H1 (cell line): ENCODE measurements around the gene PALS2. TPM values are rescaled to one million over a fixed set of nuclear protein-coding genes. Genes with fewer than 3 reads are reported as not detected.

Source experiments
- CTCF ChIA-PET: fragments of 300-600 bp; sonication (Branson Sonifier 250); formaldehyde crosslinking; loops from one replicate; lab custom pipeline; 2021; ENCODE audit not compliant: partially characterized antibody; lab: Charles Lee
- POLR2A ChIA-PET: fragments of 300-600 bp; sonication (Branson Sonifier 250); formaldehyde crosslinking; loops from one replicate; lab custom pipeline; 2021; ENCODE audit warnings: inconsistent platforms; ENCODE audit not compliant: partially characterized antibody; lab: Charles Lee
- DNase-seq, 2 experiments: peaks; one replicate each; pipeline versions ENCODE4 v3.0.0 to v3.0.0-alpha.2; 2010 to 2022; ENCODE audit warnings: low spot score in 2 of 2, low read depth in 1 of 2, mixed read lengths in 1 of 2
- FAIRE-seq: peaks from 2 replicates; lab custom pipeline; 2011; peaks lifted over from hg19 to GRCh38; lab: Jason Lieb, UNC
- H2AFZ ChIP-seq: 2 replicates; pipeline ENCODE4 v1.8.1; 2012; ENCODE audit warnings: low read length, inconsistent platforms
- H2AK5ac ChIP-seq: 2 replicates; pipeline ENCODE4 v1.6.1; 2013; ENCODE audit warnings: low read depth, low read length
- H2BK120ac ChIP-seq: replicated peaks from 2 replicates; pipeline ENCODE3; 2013; ENCODE audit warnings: low read depth, low read length, inconsistent platforms
- H2BK12ac ChIP-seq: 2 replicates; pipeline ENCODE4 v1.6.1; 2013; ENCODE audit warnings: low read depth, low read length
- H2BK15ac ChIP-seq: 2 replicates; pipeline ENCODE4 v1.6.1; 2013; ENCODE audit warnings: low read length
- H2BK20ac ChIP-seq: 2 replicates; pipeline ENCODE4 v1.6.1; 2013; ENCODE audit warnings: low read length
- H2BK5ac ChIP-seq: 2 replicates; pipeline ENCODE4 v1.6.1; 2013; ENCODE audit warnings: low read depth, low read length
- H3K14ac ChIP-seq: 2 replicates; pipeline ENCODE4 v1.6.1; 2013; ENCODE audit warnings: inconsistent platforms; ENCODE audit not compliant: insufficient read length
- H3K18ac ChIP-seq: 2 replicates; pipeline ENCODE4 v1.6.1; 2013; ENCODE audit warnings: low read length; ENCODE audit errors: extremely low read depth
- H3K23ac ChIP-seq: 2 replicates; pipeline ENCODE4 v1.6.1; 2013; ENCODE audit warnings: inconsistent platforms; ENCODE audit not compliant: insufficient read length
- H3K23me2 ChIP-seq: 2 replicates; pipeline ENCODE4 v1.6.1; 2013; ENCODE audit warnings: low read depth, low read length
- H3K27ac ChIP-seq: 2 replicates; pipeline ENCODE4 v1.6.1; 2011; ENCODE audit warnings: low read depth, low read length, inconsistent platforms
- H3K27me3 ChIP-seq, 4 experiments: replicated peaks in 1 of 4; 1 replicate in 1 of 4; 2 replicates in 3 of 4; pipeline versions ENCODE4 v1.6.1 to v1.8.1; 2011 to 2013; ENCODE audit warnings: low read length in 3 of 4, mild to moderate bottlenecking in 3 of 4, inconsistent platforms in 2 of 4, mixed read lengths in 2 of 4, moderate library complexity in 1 of 4; ENCODE audit not compliant: control insufficient read depth in 3 of 4, insufficient read depth in 3 of 4; ENCODE audit errors: extremely low read depth in 1 of 4
- H3K36me3 ChIP-seq, 4 experiments: 2 replicates each; pipeline versions ENCODE4 v1.6.1 to v1.8.1; 2011 to 2013; ENCODE audit warnings: mild to moderate bottlenecking in 4 of 4, low read length in 3 of 4, moderate library complexity in 2 of 4, control low read depth in 1 of 4, inconsistent platforms in 1 of 4; ENCODE audit not compliant: insufficient read depth in 4 of 4, control insufficient read depth in 2 of 4
- H3K4ac ChIP-seq: replicated peaks from 2 replicates; pipeline ENCODE3; 2013; ENCODE audit warnings: low read length, low read depth, mixed read lengths, inconsistent platforms; ENCODE audit not compliant: insufficient read length
- H3K4me1 ChIP-seq, 4 experiments: replicated peaks in 1 of 4; 1 replicate in 1 of 4; 2 replicates in 3 of 4; pipeline versions ENCODE4 v1.6.1 to v1.8.1; 2011 to 2013; ENCODE audit warnings: low read length in 3 of 4, inconsistent platforms in 2 of 4, mixed read lengths in 1 of 4; ENCODE audit not compliant: insufficient read depth in 4 of 4, control insufficient read depth in 3 of 4
- H3K4me2 ChIP-seq, 2 experiments: 2 replicates each; pipeline versions ENCODE4 v1.6.1 to v1.8.1; 2011 to 2013; ENCODE audit warnings: low read depth in 2 of 2, low read length in 2 of 2, control low read depth in 1 of 2, inconsistent platforms in 1 of 2, mild to moderate bottlenecking in 1 of 2; ENCODE audit not compliant: insufficient read depth in 1 of 2
- H3K4me3 ChIP-seq, 4 experiments: fragments of 200-600, 300-600 bp in 1 of 4; sonication (generic), shearing (Covaris generic), sonication (Bioruptor Twin) in 1 of 4; 2 replicates each; pipeline versions ENCODE4 v1.5.1 to v1.8.1; 2011 to 2016; ENCODE audit warnings: low read length in 4 of 4, low read depth in 3 of 4, control low read depth in 2 of 4, inconsistent platforms in 2 of 4, mild to moderate bottlenecking in 2 of 4, mixed read lengths in 1 of 4, moderate library complexity in 1 of 4; ENCODE audit not compliant: insufficient read depth in 2 of 4; ENCODE audit errors: extremely low read depth in 1 of 4
- H3K56ac ChIP-seq: replicated peaks from 2 replicates; pipeline ENCODE3; 2013; ENCODE audit warnings: low read depth, mild to moderate bottlenecking, mixed read lengths, low read length, inconsistent platforms; ENCODE audit not compliant: insufficient read length
- H3K79me1 ChIP-seq: 2 replicates; pipeline ENCODE4 v1.6.1; 2013; ENCODE audit warnings: low read depth, low read length, control low read depth
- H3K79me2 ChIP-seq, 2 experiments: 2 replicates each; pipeline versions ENCODE4 v1.6.1 to v1.8.1; 2012 to 2013; ENCODE audit warnings: low read length in 2 of 2, mild to moderate bottlenecking in 2 of 2, inconsistent platforms in 1 of 2; ENCODE audit not compliant: insufficient read depth in 2 of 2, control insufficient read depth in 1 of 2
- H3K9ac ChIP-seq, 4 experiments: replicated peaks in 1 of 4; 1 replicate in 1 of 4; 2 replicates in 3 of 4; pipeline versions ENCODE4 v1.6.1 to v1.8.1; 2011 to 2013; ENCODE audit warnings: low read depth in 3 of 4, low read length in 3 of 4, control low read depth in 2 of 4, mild to moderate bottlenecking in 2 of 4, moderate library complexity in 2 of 4, inconsistent platforms in 1 of 4; ENCODE audit errors: extremely low read depth in 1 of 4
- H3K9me3 ChIP-seq, 2 experiments: 2 replicates each; pipeline versions ENCODE4 v1.6.1 to v1.8.1; 2012 to 2013; ENCODE audit warnings: mild to moderate bottlenecking in 2 of 2, moderate library complexity in 2 of 2, control low read depth in 1 of 2, inconsistent platforms in 1 of 2, low read depth in 1 of 2, low read length in 1 of 2, mixed read lengths in 1 of 2; ENCODE audit not compliant: insufficient read depth in 2 of 2
- H4K20me1 ChIP-seq, 2 experiments: replicated peaks in 1 of 2; 2 replicates each; pipeline versions ENCODE3 to v1.8.1; 2011 to 2013; ENCODE audit warnings: inconsistent platforms in 2 of 2, low read length in 2 of 2, mild to moderate bottlenecking in 1 of 2; ENCODE audit not compliant: insufficient read depth in 2 of 2, control insufficient read depth in 1 of 2
- H4K5ac ChIP-seq: 2 replicates; pipeline ENCODE4 v1.6.1; 2013; ENCODE audit warnings: low read length, low read depth, mixed read lengths, inconsistent platforms; ENCODE audit not compliant: insufficient read length
- H4K8ac ChIP-seq: 2 replicates; pipeline ENCODE4 v1.8.0; 2013; ENCODE audit warnings: mild to moderate bottlenecking, moderate library complexity, low read length, inconsistent platforms; ENCODE audit not compliant: insufficient read depth; ENCODE audit errors: extremely low read depth
- H4K91ac ChIP-seq: replicated peaks from 2 replicates; pipeline ENCODE3; 2013; ENCODE audit warnings: low read length, mixed read lengths, inconsistent platforms; ENCODE audit not compliant: insufficient read length
- CBX8 ChIP-seq: fragments of 300-800, 300-1000 bp; sonication (generic); IDR thresholded peaks from 2 replicates; pipeline ENCODE4 v1.7.1; 2016; ENCODE audit warnings: low read depth, low read length, borderline replicate concordance
- CHD1 ChIP-seq: IDR thresholded peaks from 2 replicates; pipeline ENCODE4 v1.6.1; 2012; ENCODE audit warnings: low read depth, low read length, improper control_type of control experiment
- CHD2 ChIP-seq: IDR thresholded peaks from 2 replicates; pipeline ENCODE4 v1.6.1; 2012; ENCODE audit warnings: low read length, improper control_type of control experiment
- EZH2 ChIP-seq: fragments of 200-600 bp; sonication (generic); IDR thresholded peaks from 2 replicates; pipeline ENCODE4 v1.7.1; 2012; ENCODE audit warnings: low read depth, mild to moderate bottlenecking, moderate library complexity, low read length, inconsistent platforms; ENCODE audit not compliant: severe bottlenecking
- HDAC6 ChIP-seq: IDR thresholded peaks from one replicate; pipeline ENCODE4 v1.7.1; 2012; ENCODE audit warnings: low read depth, mild to moderate bottlenecking, inconsistent platforms, low read length, moderate library complexity
- POLR2A ChIP-seq, 2 experiments: IDR thresholded peaks; 1 replicate in 1 of 2; 2 replicates in 1 of 2; pipeline ENCODE4 v1.6.1; 2011; ENCODE audit warnings: low read depth in 2 of 2, low read length in 2 of 2, mild to moderate bottlenecking in 2 of 2; ENCODE audit errors: control extremely low read depth in 1 of 2
- RBBP5 ChIP-seq: IDR thresholded peaks from 2 replicates; pipeline ENCODE4 v1.7.1; 2012; ENCODE audit warnings: low read depth, mild to moderate bottlenecking, inconsistent platforms, low read length, moderate library complexity, borderline replicate concordance
- RXRA ChIP-seq: IDR thresholded peaks from 2 replicates; pipeline ENCODE4 v1.6.1; 2011; ENCODE audit warnings: low read depth, mild to moderate bottlenecking, low read length, moderate library complexity; ENCODE audit not compliant: insufficient read depth
- SIRT6 ChIP-seq: IDR thresholded peaks from one replicate; pipeline ENCODE4 v1.7.1; 2012; ENCODE audit warnings: low read length, inconsistent platforms
- SP1 ChIP-seq: IDR thresholded peaks from 2 replicates; pipeline ENCODE4 v1.6.1; 2011; ENCODE audit warnings: low read depth, low read length
- TEAD4 ChIP-seq: IDR thresholded peaks from 2 replicates; pipeline ENCODE4 v1.6.1; 2012; ENCODE audit warnings: low read depth, low read length, inconsistent platforms, mixed read lengths
- WGBS, 2 experiments: shearing (Covaris generic) in 1 of 2; methylation state at CpG; one replicate each; pipeline versions ENCODE4 v1.1.6 to v1.1.7; 2013 to 2015; ENCODE audit warnings: low lambda C conversion rate in 2 of 2, mixed read lengths in 2 of 2, inconsistent platforms in 1 of 2, low coverage in 1 of 2, missing lambda C conversion rate in 1 of 2; ENCODE audit not compliant: insufficient replicate concordance in 2 of 2, insufficient coverage in 1 of 2, insufficient read length in 1 of 2; ENCODE audit errors: extremely low coverage in 1 of 2, missing lambda C conversion rate in 1 of 2; 5-methylcytosine and 5-hydroxymethylcytosine counted together
- polyA plus RNA-seq, 7 experiments: library from polyadenylated mRNA; depleted of rRNA in 3 of 7; stranded (reverse) in 5 of 7; unstranded in 2 of 7; fragments of >200 nt in 5 of 7; fragments of 200-250 nt in 2 of 7; gene quantifications; 1 replicate in 5 of 7; 2 replicates in 1 of 7; 4 replicates in 1 of 7; pipeline versions ENCODE4 v1.2.1 to v1.2.3, GENCODE V29; 2011 to 2013; ENCODE audit warnings: missing spikeins in 2 of 7, mixed read lengths in 2 of 7
- total RNA-seq: library from RNA; stranded (reverse); fragmentation: NEBNext Ultra II Directional; extraction: Animal tissue kit (Norgen Biotek cat#: 25700); gene quantifications from 2 replicates; pipeline ENCODE4 v1.2.1, GENCODE V29; 2021
- TF ChIP-seq, protein P1 (sequence below), 3 experiments: IDR thresholded peaks; 1 replicate in 2 of 3; 2 replicates in 1 of 3; pipeline versions ENCODE4 v1.5.1 to v1.6.1; 2011; ENCODE audit warnings: low read length in 3 of 3, mild to moderate bottlenecking in 3 of 3, inconsistent platforms in 2 of 3, low read depth in 1 of 3, moderate library complexity in 1 of 3; ENCODE audit not compliant: insufficient read depth in 1 of 3; ENCODE audit errors: control extremely low read depth in 1 of 3

The PALS2 gene
- total and polyA plus RNA-seq, 2 of the 8 experiments (the other 6 are each of a cell fraction or from before 2014, with no cell fraction given): 10.4 to 98.3 TPM

GRCh38 chr7:24622646-24623182 lies 49.5 kb downstream of the PALS2 start:
- Histone ChIP-seq H3K9ac (no peak overlapping the region), H3K27me3 (no peaks in the 10 kb centered on the region), H3K14ac (no peak overlapping the region), H4K91ac (no peak overlapping the region), H3K4me1 (peaks cover 0 to 6% (median 0%) of the 10 kb centered on the region in 4 experiments; a peak in 3 of 7 replicates), H2BK15ac (no peak overlapping the region), H3K4me3 (no peak overlapping the region), H3K79me1 (peaks cover 11% of the 10 kb centered on the region), H3K23ac (no peak overlapping the region), H3K9me3 (no peaks in the 10 kb centered on the region), H4K8ac (no peak overlapping the region), H3K79me2 (peaks cover 6 to 78% of the 10 kb centered on the region in 2 experiments; a peak in 3 of 4 replicates), H3K27ac (no peak overlapping the region), H3K56ac (no peak overlapping the region), H2BK20ac (no peak overlapping the region), H2BK5ac (no peak overlapping the region), H2AK5ac (no peak overlapping the region), H3K23me2 (no peaks in the 10 kb centered on the region), H3K18ac (no peak overlapping the region), H3K4ac (no peak overlapping the region), H2AFZ (no peak overlapping the region), H2BK12ac (no peak overlapping the region), H3K4me2 (no peak overlapping the region), H2BK120ac (no peak overlapping the region), H3K36me3 (peaks cover 0 to 2% (median 0%) of the 10 kb centered on the region in 4 experiments; a peak in 1 of 8 replicates), H4K20me1 (peaks cover 0 to 9% of the 10 kb centered on the region in 2 experiments), H4K5ac (no peak overlapping the region)
- ChIA-PET POLR2A (no interaction called here), CTCF (no interaction called here)
- no peak for FAIRE-seq
- WGBS, 2 experiments: 87% methylated on average over 1 of the region's 1 CpG; no CpG with 5 or more reads in 1 of the 2 experiments
- no peak for DNase-seq
- TF ChIP-seq CHD2 (no peak), EZH2 (no peak), CHD1 (no peak), SIRT6 (no peak), TEAD4 (no peak), RXRA (no peak), RBBP5 (no peak), POLR2A (IDR thresholded peaks at IDR 0.05; ENCODE audit: control extremely low read depth in 1 of 2, low read depth in 2 of 2, low read length in 2 of 2) (no peak), HDAC6 (no peak), CBX8 (no peak), SP1 (no peak)
- TF ChIP-seq, protein P1, sequence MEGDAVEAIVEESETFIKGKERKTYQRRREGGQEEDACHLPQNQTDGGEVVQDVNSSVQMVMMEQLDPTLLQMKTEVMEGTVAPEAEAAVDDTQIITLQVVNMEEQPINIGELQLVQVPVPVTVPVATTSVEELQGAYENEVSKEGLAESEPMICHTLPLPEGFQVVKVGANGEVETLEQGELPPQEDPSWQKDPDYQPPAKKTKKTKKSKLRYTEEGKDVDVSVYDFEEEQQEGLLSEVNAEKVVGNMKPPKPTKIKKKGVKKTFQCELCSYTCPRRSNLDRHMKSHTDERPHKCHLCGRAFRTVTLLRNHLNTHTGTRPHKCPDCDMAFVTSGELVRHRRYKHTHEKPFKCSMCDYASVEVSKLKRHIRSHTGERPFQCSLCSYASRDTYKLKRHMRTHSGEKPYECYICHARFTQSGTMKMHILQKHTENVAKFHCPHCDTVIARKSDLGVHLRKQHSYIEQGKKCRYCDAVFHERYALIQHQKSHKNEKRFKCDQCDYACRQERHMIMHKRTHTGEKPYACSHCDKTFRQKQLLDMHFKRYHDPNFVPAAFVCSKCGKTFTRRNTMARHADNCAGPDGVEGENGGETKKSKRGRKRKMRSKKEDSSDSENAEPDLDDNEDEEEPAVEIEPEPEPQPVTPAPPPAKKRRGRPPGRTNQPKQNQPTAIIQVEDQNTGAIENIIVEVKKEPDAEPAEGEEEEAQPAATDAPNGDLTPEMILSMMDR (IDR thresholded peaks at IDR 0.05; ENCODE audit: control extremely low read depth in 1 of 3, insufficient read depth in 1 of 3, low read depth in 1 of 3, low read length in 3 of 3): no peak
